IMR-90 (cell line): ENCODE results near the gene TMEM158. TPM values are rescaled to one million over a fixed set of nuclear protein-coding genes. Genes with fewer than 3 reads are reported as not detected.

Experiments
- ATAC-seq: fragments of 200-7000 bp; cut with Tn5 transposase; 2 replicates; pipeline ENCODE4 v1.9.1; 2020; ENCODE audit warnings: low read depth, mild to moderate bottlenecking, moderate library complexity
- BruUV-seq: library from RNA; stranded (reverse); fragments of 400-500 nt; replicated peaks from 2 replicates; lab custom pipeline; 2021; lab: Mats Ljungman, UMichigan
- CTCF ChIA-PET: fragments of 300-600 bp; formaldehyde crosslinking; extraction: SDS; loops from one replicate; lab custom pipeline; 2021; ENCODE audit warnings: antibody characterized with exemption; lab: Yijun Ruan, JAX
- POLR2A ChIA-PET: fragments of 300-600 bp; sonication (Branson Sonifier 250); formaldehyde crosslinking; loops from one replicate; lab custom pipeline; 2022; ENCODE audit warnings: antibody characterized with exemption; ENCODE audit not compliant: unreplicated experiment; lab: Charles Lee
- DNase-seq: peaks from one replicate; pipeline ENCODE4 v3.0.0; 2013
- H2AFZ ChIP-seq: replicated peaks from 2 replicates; pipeline ENCODE3; 2013; ENCODE audit warnings: low read length, mild to moderate bottlenecking; ENCODE audit not compliant: poor library complexity
- H2AK5ac ChIP-seq: 2 replicates; pipeline ENCODE4 v1.6.1; 2013; ENCODE audit warnings: low read depth, low read length, inconsistent platforms
- H2AK9ac ChIP-seq: replicated peaks from 2 replicates; pipeline ENCODE3; 2013; ENCODE audit warnings: mild to moderate bottlenecking, low read depth, low read length, moderate library complexity; ENCODE audit not compliant: poor library complexity
- H2BK120ac ChIP-seq: 2 replicates; pipeline ENCODE4 v1.6.1; 2013; ENCODE audit warnings: low read depth, low read length, inconsistent platforms
- H2BK15ac ChIP-seq: 3 replicates; pipeline ENCODE4 v1.6.1; 2013; ENCODE audit warnings: low read depth, low read length, inconsistent platforms
- H2BK20ac ChIP-seq: 2 replicates; pipeline ENCODE4 v1.6.1; 2013; ENCODE audit warnings: low read depth, mild to moderate bottlenecking, inconsistent platforms, low read length, moderate library complexity
- H2BK5ac ChIP-seq: 2 replicates; pipeline ENCODE4 v1.6.1; 2013; ENCODE audit warnings: mild to moderate bottlenecking, low read depth, low read length, inconsistent platforms; ENCODE audit not compliant: poor library complexity, severe bottlenecking
- H3K14ac ChIP-seq: replicated peaks from 2 replicates; pipeline ENCODE4 v1.6.1; 2013; ENCODE audit warnings: low read depth, low read length, inconsistent platforms
- H3K18ac ChIP-seq: 2 replicates; pipeline ENCODE4 v1.6.1; 2013; ENCODE audit warnings: low read depth, low read length, control low read depth
- H3K23ac ChIP-seq: 2 replicates; pipeline ENCODE4 v1.6.1; 2013; ENCODE audit warnings: low read depth, low read length, inconsistent platforms
- H3K27ac ChIP-seq: 2 replicates; pipeline ENCODE4 v1.5.1; 2013; ENCODE audit warnings: mild to moderate bottlenecking, control low read depth, low read length; ENCODE audit not compliant: insufficient read depth
- H3K27me3 ChIP-seq: 2 replicates; pipeline ENCODE4 v1.6.1; 2013; ENCODE audit warnings: low read length; ENCODE audit not compliant: control insufficient read depth, insufficient read depth
- H3K36me3 ChIP-seq: 2 replicates; pipeline ENCODE4 v1.6.1; 2013; ENCODE audit warnings: low read length, mixed read lengths; ENCODE audit not compliant: control insufficient read depth, insufficient read depth
- H3K4ac ChIP-seq: 2 replicates; pipeline ENCODE4 v1.6.1; 2013; ENCODE audit warnings: low read depth, low read length, inconsistent platforms
- H3K4me1 ChIP-seq: 2 replicates; pipeline ENCODE4 v1.6.1; 2013; ENCODE audit warnings: low read length, mixed read lengths; ENCODE audit not compliant: control insufficient read depth, insufficient read depth
- H3K4me2 ChIP-seq: 2 replicates; pipeline ENCODE4 v1.6.1; 2013; ENCODE audit warnings: low read depth, mild to moderate bottlenecking, control low read depth, low read length, moderate library complexity
- H3K4me3 ChIP-seq: 2 replicates; pipeline ENCODE4 v1.5.1; 2013; ENCODE audit warnings: low read depth, mild to moderate bottlenecking, control low read depth, low read length, moderate library complexity; ENCODE audit not compliant: insufficient read depth
- H3K56ac ChIP-seq: 2 replicates; pipeline ENCODE4 v1.6.1; 2013; ENCODE audit warnings: low read length, inconsistent platforms; ENCODE audit not compliant: insufficient read depth; ENCODE audit errors: extremely low read depth
- H3K79me1 ChIP-seq, 2 experiments: 2 replicates each; pipeline ENCODE4 v1.6.1; 2013; ENCODE audit warnings: low read length in 2 of 2, inconsistent platforms in 1 of 2, low read depth in 1 of 2
- H3K9ac ChIP-seq: 2 replicates; pipeline ENCODE4 v1.6.1; 2013; ENCODE audit warnings: low read depth, low read length, control low read depth
- H3K9me1 ChIP-seq: 2 replicates; pipeline ENCODE4 v1.6.1; 2013; ENCODE audit warnings: low read length, inconsistent platforms; ENCODE audit not compliant: insufficient read depth
- H3K9me3 ChIP-seq: 2 replicates; pipeline ENCODE4 v1.6.1; 2013; ENCODE audit warnings: low read length; ENCODE audit not compliant: control insufficient read depth, insufficient read depth
- H4K20me1 ChIP-seq: 2 replicates; pipeline ENCODE4 v1.6.1; 2013; ENCODE audit warnings: low read length, inconsistent platforms; ENCODE audit not compliant: insufficient read depth
- H4K5ac ChIP-seq: 2 replicates; pipeline ENCODE4 v1.6.1; 2013; ENCODE audit warnings: mild to moderate bottlenecking, low read depth, low read length, control low read depth
- H4K8ac ChIP-seq, 2 experiments: 2 replicates each; pipeline ENCODE4 v1.6.1; 2013; ENCODE audit warnings: low read depth in 2 of 2, low read length in 2 of 2, control low read depth in 1 of 2, inconsistent platforms in 1 of 2
- H4K91ac ChIP-seq: 2 replicates; pipeline ENCODE4 v1.6.1; 2013; ENCODE audit warnings: low read depth, low read length, inconsistent platforms; ENCODE audit not compliant: insufficient read depth
- BHLHE40 ChIP-seq: fragments of 150-350 bp; IDR thresholded peaks from 2 replicates; pipeline ENCODE4 v1.6.1; 2016; ENCODE audit warnings: mild to moderate bottlenecking, low read depth, low read length
- CTCF ChIP-seq: conservative IDR thresholded peaks from 2 replicates; pipeline ENCODE4 v1.5.1; 2012; ENCODE audit warnings: mild to moderate bottlenecking, low read depth, low read length, improper control_type of control experiment
- FOS ChIP-seq: fragments of 150-350 bp; IDR thresholded peaks from 2 replicates; pipeline ENCODE4 v1.6.1; 2016; ENCODE audit warnings: low read depth, low read length
- MAZ ChIP-seq: IDR thresholded peaks from 2 replicates; pipeline ENCODE4 v1.6.1; 2012; ENCODE audit warnings: low read depth, mild to moderate bottlenecking, low read length, improper control_type of control experiment, moderate library complexity, borderline replicate concordance
- NFE2L2 ChIP-seq: fragments of 150-350 bp; IDR thresholded peaks from 2 replicates; pipeline ENCODE4 v1.6.1; 2016; ENCODE audit warnings: low read depth, mild to moderate bottlenecking, low read length
- POLR2A ChIP-seq: IDR thresholded peaks from 2 replicates; pipeline ENCODE4 v1.6.1; 2012; ENCODE audit warnings: mild to moderate bottlenecking, low read depth, low read length
- RCOR1 ChIP-seq: IDR thresholded peaks from 2 replicates; pipeline ENCODE4 v1.6.1; 2012; ENCODE audit warnings: mild to moderate bottlenecking, low read length, improper control_type of control experiment; ENCODE audit not compliant: insufficient replicate concordance
- SMC3 ChIP-seq: fragments of 150-350 bp; IDR thresholded peaks from 2 replicates; pipeline ENCODE4 v1.6.1; 2016; ENCODE audit warnings: low read depth, mild to moderate bottlenecking, antibody characterized with exemption, low read length, moderate library complexity
- WGBS, 2 experiments: methylation state at CpG; one replicate each; pipeline versions ENCODE4 v1.1.5 to v1.1.7; 2013; ENCODE audit warnings: missing lambda C conversion rate in 2 of 2; ENCODE audit not compliant: insufficient read length in 1 of 2; ENCODE audit errors: extremely low coverage in 2 of 2; 5-methylcytosine and 5-hydroxymethylcytosine counted together
- dilution Hi-C: fragments of 300-500 bp; cut with HindIII; formaldehyde crosslinking; loops from one replicate; pipeline ENCODE4 v1.14.3; 2018; ENCODE audit warnings: low sequenced_read_pairs; ENCODE audit not compliant: unreplicated experiment
- in situ Hi-C: fragments of 300-500 bp; cut with MboI; formaldehyde crosslinking; loops from 3 replicates; pipeline ENCODE4 v1.14.3; 2019; ENCODE audit warnings: low sequenced_read_pairs, inconsistent platforms, mixed read lengths
- intact Hi-C: fragments of 100-400 bp; cut with micrococcal nuclease; formaldehyde crosslinking; loops from 2 replicates; pipeline ENCODE4 v1.10.0; 2022
- polyA plus RNA-seq, 3 experiments: library from polyadenylated mRNA; depleted of rRNA; stranded (reverse); fragments of >200 nt; gene quantifications; 2 replicates each; pipeline ENCODE4 v1.2.3, GENCODE V29; 2012; ENCODE audit warnings: low replicate concordance in 1 of 3
- total RNA-seq: library from RNA; depleted of rRNA; stranded (reverse); fragments of >200 nt; gene quantifications from 2 replicates; pipeline ENCODE4 v1.2.3, GENCODE V29; 2012

Gene TMEM158
- total and polyA plus RNA-seq, 2 of the 4 experiments (the other 2 are of a cell fraction): 1.6 to 16.4 TPM

GRCh38 chr3:45227071-45227820 is 1.2 kb upstream of the TMEM158 start:
- BruUV-seq: no TSS peak
- H3K27ac ChIP-seq: no peak overlapping the region
- CTCF ChIA-PET: no interaction called here
- ATAC-seq (no peak), DNase-seq (no peak)
- no peak overlapping the region; the same call in 1 of the 2 replicates for H3K9ac ChIP-seq
- H4K20me1 ChIP-seq: no peaks in the 10 kb centered on the region; the same call in 1 of the 2 replicates
- no peak overlapping the region for H3K4me3 ChIP-seq
- H2AK9ac ChIP-seq: peak overlapping the region; percentile 2
- no peak overlapping the region for H3K56ac ChIP-seq
- in situ Hi-C loops: no loop called here
- H2BK20ac ChIP-seq: no peak overlapping the region
- H2AFZ ChIP-seq: no peak overlapping the region
- H4K8ac ChIP-seq: peak overlapping the region in 1 of 2 experiments; percentile 91; a peak in 2 of 4 replicates
- H4K91ac ChIP-seq: no peak overlapping the region
- no peak overlapping the region for H2BK120ac ChIP-seq
- intact Hi-C loops: loop anchor here (5.0 kb wide), 1 partner anchor 430 kb away; no protein-coding TSS in a partner anchor
- POLR2A ChIA-PET: no interaction called here
- H3K23ac ChIP-seq: 0 out of 2 replicates have a peak overlapping the region, but pooled peaks have one; percentile 20
- H3K4me1 ChIP-seq: peaks cover 10% of the 10 kb centered on the region
- peaks cover 9 to 25% of the 10 kb centered on the region in 2 experiments for H3K79me1 ChIP-seq
- dilution Hi-C loops: no loop called here
- no CpG with 5 or more reads among the region's 7 CpGs for WGBS, 2 experiments
- H3K27me3 ChIP-seq: no peaks in the 10 kb centered on the region
- peak overlapping the region; percentile 80 for H2AK5ac ChIP-seq
- no peak overlapping the region for H4K5ac ChIP-seq
- H2BK5ac ChIP-seq: no peak overlapping the region
- peaks cover 10% of the 10 kb centered on the region for H3K36me3 ChIP-seq
- peak overlapping the region; percentile 86; the same call in 1 of the 2 replicates for H3K4ac ChIP-seq
- peak overlapping the region; percentile 77; the same call in 1 of the 2 replicates for H3K14ac ChIP-seq
- H3K4me2 ChIP-seq: no peak overlapping the region; the same call in 1 of the 2 replicates
- H3K9me1 ChIP-seq: peaks cover 3% of the 10 kb centered on the region; the same call in 1 of the 2 replicates
- peak overlapping the region; percentile 91; the same call in 1 of the 3 replicates for H2BK15ac ChIP-seq
- no peaks in the 10 kb centered on the region for H3K9me3 ChIP-seq
- TF ChIP-seq SMC3: no peak
- TF ChIP-seq FOS: no peak
- TF ChIP-seq BHLHE40: no peak
- no peak for TF ChIP-seq NFE2L2
- TF ChIP-seq POLR2A: no peak
- no peak for TF ChIP-seq MAZ
- TF ChIP-seq CTCF: no peak
- no peak for TF ChIP-seq RCOR1
- H3K18ac ChIP-seq: no peak overlapping the region
